Measurements from ENCODE around the gene DAZL.

DNA sequence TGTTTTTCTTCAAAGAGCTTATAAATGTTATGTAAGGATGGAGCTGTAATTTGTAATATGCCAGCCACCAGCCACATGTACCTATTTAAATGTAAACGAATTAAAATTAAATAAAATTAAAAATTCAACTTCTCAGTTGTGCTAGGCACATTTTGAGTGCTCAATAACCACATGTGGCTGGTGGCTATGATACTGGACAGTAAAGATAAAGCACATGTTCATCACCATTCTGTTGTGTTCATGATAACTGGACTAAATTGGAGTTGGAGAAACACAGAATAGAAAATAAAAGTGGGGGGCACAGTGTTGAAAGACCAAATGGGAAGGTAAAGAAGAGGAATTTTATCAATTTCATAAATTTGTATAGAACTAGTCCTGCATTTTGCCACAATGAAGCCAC, 49.8 kb upstream of the DAZL start:
- TF ChIP-seq, protein P1, sequence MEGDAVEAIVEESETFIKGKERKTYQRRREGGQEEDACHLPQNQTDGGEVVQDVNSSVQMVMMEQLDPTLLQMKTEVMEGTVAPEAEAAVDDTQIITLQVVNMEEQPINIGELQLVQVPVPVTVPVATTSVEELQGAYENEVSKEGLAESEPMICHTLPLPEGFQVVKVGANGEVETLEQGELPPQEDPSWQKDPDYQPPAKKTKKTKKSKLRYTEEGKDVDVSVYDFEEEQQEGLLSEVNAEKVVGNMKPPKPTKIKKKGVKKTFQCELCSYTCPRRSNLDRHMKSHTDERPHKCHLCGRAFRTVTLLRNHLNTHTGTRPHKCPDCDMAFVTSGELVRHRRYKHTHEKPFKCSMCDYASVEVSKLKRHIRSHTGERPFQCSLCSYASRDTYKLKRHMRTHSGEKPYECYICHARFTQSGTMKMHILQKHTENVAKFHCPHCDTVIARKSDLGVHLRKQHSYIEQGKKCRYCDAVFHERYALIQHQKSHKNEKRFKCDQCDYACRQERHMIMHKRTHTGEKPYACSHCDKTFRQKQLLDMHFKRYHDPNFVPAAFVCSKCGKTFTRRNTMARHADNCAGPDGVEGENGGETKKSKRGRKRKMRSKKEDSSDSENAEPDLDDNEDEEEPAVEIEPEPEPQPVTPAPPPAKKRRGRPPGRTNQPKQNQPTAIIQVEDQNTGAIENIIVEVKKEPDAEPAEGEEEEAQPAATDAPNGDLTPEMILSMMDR (IDR thresholded peaks at IDR 0.05), result no peak
- no peak for TF ChIP-seq POLR2A (IDR thresholded peaks at IDR 0.05)

All from body of pancreas (tissue), 4 donors.